PC-9 (cell line): Measurements from ENCODE around the gene NCAM2.

Experiments
- EZH2 ChIP-seq: fragments of 200-600 bp; sonication (generic); IDR thresholded peaks from 2 replicates; pipeline ENCODE4 v1.8.0; 2017; ENCODE audit warnings: antibody characterized with exemption, low read depth
- TF ChIP-seq, protein P1 (sequence below): fragments of 200-600 bp; sonication (generic); conservative IDR thresholded peaks from 2 replicates; pipeline ENCODE4 v1.6.1; 2017; ENCODE audit warnings: mixed run types, antibody characterized with exemption, mild to moderate bottlenecking, moderate library complexity

GRCh38 chr21:21268061-21268471 lies 269.9 kb downstream of the NCAM2 start:
- TF ChIP-seq EZH2: no peak
- TF ChIP-seq, protein P1, sequence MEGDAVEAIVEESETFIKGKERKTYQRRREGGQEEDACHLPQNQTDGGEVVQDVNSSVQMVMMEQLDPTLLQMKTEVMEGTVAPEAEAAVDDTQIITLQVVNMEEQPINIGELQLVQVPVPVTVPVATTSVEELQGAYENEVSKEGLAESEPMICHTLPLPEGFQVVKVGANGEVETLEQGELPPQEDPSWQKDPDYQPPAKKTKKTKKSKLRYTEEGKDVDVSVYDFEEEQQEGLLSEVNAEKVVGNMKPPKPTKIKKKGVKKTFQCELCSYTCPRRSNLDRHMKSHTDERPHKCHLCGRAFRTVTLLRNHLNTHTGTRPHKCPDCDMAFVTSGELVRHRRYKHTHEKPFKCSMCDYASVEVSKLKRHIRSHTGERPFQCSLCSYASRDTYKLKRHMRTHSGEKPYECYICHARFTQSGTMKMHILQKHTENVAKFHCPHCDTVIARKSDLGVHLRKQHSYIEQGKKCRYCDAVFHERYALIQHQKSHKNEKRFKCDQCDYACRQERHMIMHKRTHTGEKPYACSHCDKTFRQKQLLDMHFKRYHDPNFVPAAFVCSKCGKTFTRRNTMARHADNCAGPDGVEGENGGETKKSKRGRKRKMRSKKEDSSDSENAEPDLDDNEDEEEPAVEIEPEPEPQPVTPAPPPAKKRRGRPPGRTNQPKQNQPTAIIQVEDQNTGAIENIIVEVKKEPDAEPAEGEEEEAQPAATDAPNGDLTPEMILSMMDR: no peak
